ENCODE results near the gene MC2R.

The MC2R gene

GRCh38 chr18:13934676-13935075 is 19.3 kb upstream of the MC2R start:
- no peak overlapping the region for H3K9ac ChIP-seq (ENCODE audit: low read length)
- H3K4me1 ChIP-seq (ENCODE audit: control insufficient read depth, insufficient read depth, low read depth, low read length): no peaks in the 10 kb centered on the region
- no peak overlapping the region for H3K4ac ChIP-seq (ENCODE audit: low read depth in 1 of 2, low read length in 2 of 2)
- H3K14ac ChIP-seq (ENCODE audit: low read length in 2 of 2): no peak overlapping the region
- H2BK120ac ChIP-seq (ENCODE audit: low read depth, low read length): no peak overlapping the region
- DNase-seq: no peak
- no peak overlapping the region for H4K8ac ChIP-seq (ENCODE audit: low read length)
- no peak overlapping the region for H3K18ac ChIP-seq (ENCODE audit: low read depth in 1 of 2, low read length in 2 of 2)
- H2BK15ac ChIP-seq (ENCODE audit: low read depth, poor library complexity, severe bottlenecking): no peak overlapping the region
- H2AFZ ChIP-seq (ENCODE audit: low read depth, low read length): no peak overlapping the region
- H3K23ac ChIP-seq (ENCODE audit: low read length in 2 of 2): no peak overlapping the region
- no peak overlapping the region for H3K27ac ChIP-seq (ENCODE audit: low read length, poor library complexity, severe bottlenecking)
- no peaks in the 10 kb centered on the region for H3K36me3 ChIP-seq (ENCODE audit: control insufficient read depth in 1 of 2, insufficient read depth in 2 of 2, low read depth in 1 of 2, low read length in 2 of 2)
- H2BK5ac ChIP-seq (ENCODE audit: low read depth, low read length, poor library complexity, severe bottlenecking): no peak overlapping the region
- H3K4me2 ChIP-seq (ENCODE audit: low read length, poor library complexity, severe bottlenecking): no peak overlapping the region
- 84% methylated on average over 6 of the region's 6 CpGs for WGBS
- H3K27me3 ChIP-seq (ENCODE audit: control insufficient read depth in 1 of 2, insufficient read depth in 1 of 2, low read length in 2 of 2): no peaks in the 10 kb centered on the region
- no peak overlapping the region for H3K4me3 ChIP-seq (ENCODE audit: insufficient read depth in 1 of 2, low read depth in 1 of 2, low read length in 2 of 2)
- H2BK12ac ChIP-seq (ENCODE audit: low read length in 2 of 2): no peak overlapping the region
- no peak overlapping the region for H2AK5ac ChIP-seq (ENCODE audit: low read length, severe bottlenecking)
- H3K9me3 ChIP-seq (ENCODE audit: control insufficient read depth, low read length): peaks cover 5% of the 10 kb centered on the region
- no peak overlapping the region for H4K91ac ChIP-seq (ENCODE audit: low read length)
- no peaks in the 10 kb centered on the region for H3K79me1 ChIP-seq (replicated peaks; ENCODE audit: low read length, poor library complexity, severe bottlenecking)

DNA sequence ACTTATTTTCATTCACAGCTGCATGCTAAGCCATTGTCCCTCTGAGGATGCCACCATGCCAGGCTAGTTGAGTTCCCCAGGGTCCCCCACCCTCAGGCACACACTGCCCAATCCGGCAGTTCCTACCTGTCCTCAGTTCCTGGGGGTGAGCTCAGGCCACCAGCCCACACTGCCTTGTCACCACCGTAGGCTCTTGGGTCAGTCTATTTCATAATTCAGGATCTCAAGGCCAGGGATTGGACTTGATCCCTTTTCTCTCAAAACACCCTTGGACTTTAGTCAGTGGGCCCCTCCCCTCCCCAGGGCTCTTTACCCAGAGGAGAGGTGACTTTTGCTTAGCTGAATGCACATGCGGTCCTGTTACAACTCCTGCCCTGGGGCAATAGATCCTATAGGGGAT is 18.7 kb upstream of the MC2R start:
- no peak overlapping the region for H3K23ac ChIP-seq (ENCODE audit: low read length in 2 of 2)
- H3K4ac ChIP-seq (ENCODE audit: low read depth in 1 of 2, low read length in 2 of 2): no peak overlapping the region
- DNase-seq: no peak
- H3K9me3 ChIP-seq (ENCODE audit: control insufficient read depth, low read length): peaks cover 12% of the 10 kb centered on the region
- H3K4me1 ChIP-seq (ENCODE audit: control insufficient read depth, insufficient read depth, low read depth, low read length): no peaks in the 10 kb centered on the region
- H2AK5ac ChIP-seq (ENCODE audit: low read length, severe bottlenecking): no peak overlapping the region
- H2BK15ac ChIP-seq (ENCODE audit: low read depth, poor library complexity, severe bottlenecking): no peak overlapping the region
- no peak overlapping the region for H2BK5ac ChIP-seq (ENCODE audit: low read depth, low read length, poor library complexity, severe bottlenecking)
- no peak overlapping the region for H3K14ac ChIP-seq (ENCODE audit: low read length in 2 of 2)
- H4K91ac ChIP-seq (ENCODE audit: low read length): no peak overlapping the region
- H3K79me1 ChIP-seq (replicated peaks; ENCODE audit: low read length, poor library complexity, severe bottlenecking): no peaks in the 10 kb centered on the region
- no peak overlapping the region for H2BK120ac ChIP-seq (ENCODE audit: low read depth, low read length)
- no peak overlapping the region for H3K9ac ChIP-seq (ENCODE audit: low read length)
- H4K8ac ChIP-seq (ENCODE audit: low read length): no peak overlapping the region
- no peak overlapping the region for H3K4me3 ChIP-seq (ENCODE audit: insufficient read depth in 1 of 2, low read depth in 1 of 2, low read length in 2 of 2)
- no peaks in the 10 kb centered on the region for H3K36me3 ChIP-seq (ENCODE audit: control insufficient read depth in 1 of 2, insufficient read depth in 2 of 2, low read depth in 1 of 2, low read length in 2 of 2)
- H2BK12ac ChIP-seq (ENCODE audit: low read length in 2 of 2): no peak overlapping the region
- no peak overlapping the region for H3K4me2 ChIP-seq (ENCODE audit: low read length, poor library complexity, severe bottlenecking)
- 74% methylated on average over 2 of the region's 3 CpGs for WGBS
- no peak overlapping the region for H2AFZ ChIP-seq (ENCODE audit: low read depth, low read length)
- H3K27me3 ChIP-seq (ENCODE audit: control insufficient read depth in 1 of 2, insufficient read depth in 1 of 2, low read length in 2 of 2): no peaks in the 10 kb centered on the region
- no peak overlapping the region for H3K18ac ChIP-seq (ENCODE audit: low read depth in 1 of 2, low read length in 2 of 2)
- no peak overlapping the region for H3K27ac ChIP-seq (ENCODE audit: low read length, poor library complexity, severe bottlenecking)

GRCh38 chr18:13932285-13933025 is 17.1 kb upstream of the MC2R start:
- Histone ChIP-seq H3K27ac (ENCODE audit: low read length, poor library complexity, severe bottlenecking) (no peak overlapping the region), H3K79me1 (replicated peaks; ENCODE audit: low read length, poor library complexity, severe bottlenecking) (no peaks in the 10 kb centered on the region), H2BK5ac (ENCODE audit: low read depth, low read length, poor library complexity, severe bottlenecking) (no peak overlapping the region), H3K36me3 (ENCODE audit: control insufficient read depth in 1 of 2, insufficient read depth in 2 of 2, low read depth in 1 of 2, low read length in 2 of 2) (no peaks in the 10 kb centered on the region), H3K18ac (ENCODE audit: low read depth in 1 of 2, low read length in 2 of 2) (no peak overlapping the region), H4K8ac (ENCODE audit: low read length) (no peak overlapping the region), H3K9me3 (ENCODE audit: control insufficient read depth, low read length) (peaks cover 16% of the 10 kb centered on the region), H4K91ac (ENCODE audit: low read length) (no peak overlapping the region), H2AFZ (ENCODE audit: low read depth, low read length) (no peak overlapping the region), H3K27me3 (ENCODE audit: control insufficient read depth in 1 of 2, insufficient read depth in 1 of 2, low read length in 2 of 2) (no peaks in the 10 kb centered on the region), H2BK12ac (ENCODE audit: low read length in 2 of 2) (no peak overlapping the region), H3K4ac (ENCODE audit: low read depth in 1 of 2, low read length in 2 of 2) (no peak overlapping the region), H3K14ac (ENCODE audit: low read length in 2 of 2) (no peak overlapping the region), H3K9ac (ENCODE audit: low read length) (no peak overlapping the region), H3K4me1 (ENCODE audit: control insufficient read depth, insufficient read depth, low read depth, low read length) (no peaks in the 10 kb centered on the region), H3K4me3 (ENCODE audit: insufficient read depth in 1 of 2, low read depth in 1 of 2, low read length in 2 of 2) (no peak overlapping the region), H2BK15ac (ENCODE audit: low read depth, poor library complexity, severe bottlenecking) (no peak overlapping the region), H2AK5ac (ENCODE audit: low read length, severe bottlenecking) (no peak overlapping the region), H2BK120ac (ENCODE audit: low read depth, low read length) (no peak overlapping the region), H3K4me2 (ENCODE audit: low read length, poor library complexity, severe bottlenecking) (no peak overlapping the region), H3K23ac (ENCODE audit: low read length in 2 of 2) (no peak overlapping the region)
- DNase-seq: no peak
- 70% methylated on average over 10 of the region's 10 CpGs for WGBS

- Histone ChIP-seq H3K27ac (ENCODE audit: low read length, poor library complexity, severe bottlenecking) (no peak overlapping the region), H2BK15ac (ENCODE audit: low read depth, poor library complexity, severe bottlenecking) (no peak overlapping the region)
- 56% methylated on average over 2 of the region's 2 CpGs for WGBS
Observed at GRCh38 chr18:13930964-13931363, 15.6 kb upstream of the MC2R start.

More at GRCh38 chr18:13930964-13931363, 15.6 kb upstream of the MC2R start:
- H2AK5ac ChIP-seq (ENCODE audit: low read length, severe bottlenecking): no peak overlapping the region
- H3K23ac ChIP-seq (ENCODE audit: low read length in 2 of 2): no peak overlapping the region
- no peak overlapping the region for H4K8ac ChIP-seq (ENCODE audit: low read length)
- H3K14ac ChIP-seq (ENCODE audit: low read length in 2 of 2): no peak overlapping the region
- no peak overlapping the region for H2BK12ac ChIP-seq (ENCODE audit: low read length in 2 of 2)
- no peaks in the 10 kb centered on the region for H3K4me1 ChIP-seq (ENCODE audit: control insufficient read depth, insufficient read depth, low read depth, low read length)
- H2BK5ac ChIP-seq (ENCODE audit: low read depth, low read length, poor library complexity, severe bottlenecking): no peak overlapping the region
- no peak overlapping the region for H3K4me3 ChIP-seq (ENCODE audit: insufficient read depth in 1 of 2, low read depth in 1 of 2, low read length in 2 of 2)
- peaks cover 16% of the 10 kb centered on the region for H3K9me3 ChIP-seq (ENCODE audit: control insufficient read depth, low read length)
- H3K18ac ChIP-seq (ENCODE audit: low read depth in 1 of 2, low read length in 2 of 2): no peak overlapping the region
- H2AFZ ChIP-seq (ENCODE audit: low read depth, low read length): no peak overlapping the region
- H3K4me2 ChIP-seq (ENCODE audit: low read length, poor library complexity, severe bottlenecking): no peak overlapping the region
- no peak overlapping the region for H3K9ac ChIP-seq (ENCODE audit: low read length)
- no peak overlapping the region for H3K4ac ChIP-seq (ENCODE audit: low read depth in 1 of 2, low read length in 2 of 2)
- no peaks in the 10 kb centered on the region for H3K27me3 ChIP-seq (ENCODE audit: control insufficient read depth in 1 of 2, insufficient read depth in 1 of 2, low read length in 2 of 2)
- no peak overlapping the region for H4K91ac ChIP-seq (ENCODE audit: low read length)
- no peak overlapping the region for H2BK120ac ChIP-seq (ENCODE audit: low read depth, low read length)
- H3K79me1 ChIP-seq (replicated peaks; ENCODE audit: low read length, poor library complexity, severe bottlenecking): no peaks in the 10 kb centered on the region
- no peaks in the 10 kb centered on the region for H3K36me3 ChIP-seq (ENCODE audit: control insufficient read depth in 1 of 2, insufficient read depth in 2 of 2, low read depth in 1 of 2, low read length in 2 of 2)
- DNase-seq: no peak
